Caco-2 (cell line): ENCODE results near the gene VPS13C. TPM values are rescaled to one million over a fixed set of nuclear protein-coding genes. Genes with fewer than 3 reads are reported as not detected.

Experiments
- BruUV-seq: library from RNA; stranded (reverse); fragments of 400-500 nt; replicated peaks from 2 replicates; lab custom pipeline; 2021; lab: Mats Ljungman, UMichigan
- CTCF ChIA-PET: fragments of 300-600 bp; sonication (Branson Sonifier 250); formaldehyde crosslinking; loops from one replicate; lab custom pipeline; 2022; ENCODE audit warnings: antibody characterized with exemption; lab: Charles Lee
- POLR2A ChIA-PET: fragments of 300-600 bp; sonication (Branson Sonifier 250); formaldehyde crosslinking; loops from one replicate; lab custom pipeline; 2022; ENCODE audit warnings: antibody characterized with exemption; lab: Charles Lee
- DNase-seq, 2 experiments: peaks; one replicate each; pipeline versions ENCODE4 v3.0.0 to v3.0.0-alpha.2; 2020 to 2022
- H3K27me3 ChIP-seq: replicated peaks from 2 replicates; pipeline ENCODE4 v1.6.0; 2011; ENCODE audit warnings: low read length; ENCODE audit not compliant: control insufficient read depth, insufficient read depth
- H3K36me3 ChIP-seq: 2 replicates; pipeline ENCODE4 v1.5.1; 2011; ENCODE audit warnings: low read length; ENCODE audit not compliant: control insufficient read depth, insufficient read depth
- H3K4me1 ChIP-seq: fragments of 250-450 bp; sonication (Bioruptor Pico); 2 replicates; pipeline ENCODE4 v1.5.1; 2020; ENCODE audit warnings: mild to moderate bottlenecking
- H3K4me3 ChIP-seq: 2 replicates; pipeline ENCODE4 v1.5.1; 2011; ENCODE audit warnings: low read depth, mild to moderate bottlenecking, control low read depth, low read length
- H3K9me3 ChIP-seq: fragments of 250-450 bp; sonication (Bioruptor Pico); 2 replicates; pipeline ENCODE4 v1.5.1; 2020; ENCODE audit warnings: mild to moderate bottlenecking, moderate library complexity
- H3K27ac Mint-ChIP-seq: one replicate; pipeline ENCODE4 v1.8.0; 2022; ENCODE audit warnings: mixed read lengths; ENCODE audit not compliant: unreplicated experiment
- H3K27me3 Mint-ChIP-seq: one replicate; pipeline ENCODE4 v1.8.0; 2022; ENCODE audit warnings: mixed read lengths; ENCODE audit not compliant: insufficient read depth, unreplicated experiment
- H3K36me3 Mint-ChIP-seq: one replicate; pipeline ENCODE4 v1.8.0; 2022; ENCODE audit warnings: mild to moderate bottlenecking, mixed read lengths; ENCODE audit not compliant: insufficient read depth, unreplicated experiment
- H3K4me1 Mint-ChIP-seq: one replicate; pipeline ENCODE4 v1.8.0; 2022; ENCODE audit warnings: low read depth, mixed read lengths; ENCODE audit not compliant: unreplicated experiment
- H3K4me3 Mint-ChIP-seq: one replicate; pipeline ENCODE4 v1.8.0; 2022; ENCODE audit warnings: mild to moderate bottlenecking, moderate library complexity, mixed read lengths; ENCODE audit not compliant: unreplicated experiment
- H3K9me3 Mint-ChIP-seq: one replicate; pipeline ENCODE4 v1.8.0; 2022; ENCODE audit warnings: mixed read lengths; ENCODE audit not compliant: unreplicated experiment
- intact Hi-C: fragments of 100-400 bp; cut with micrococcal nuclease; formaldehyde crosslinking; loops from one replicate; pipeline ENCODE4 v1.10.0; 2022; ENCODE audit not compliant: unreplicated experiment
- total RNA-seq: library from RNA; stranded (reverse); gene quantifications from 2 replicates; pipeline ENCODE4 v1.2.3, GENCODE V29; 2022
- TF ChIP-seq, protein P1 (sequence below), 2 experiments: fragments of 200-600 bp in 1 of 2; IDR thresholded peaks; 1 replicate in 1 of 2; 2 replicates in 1 of 2; pipeline versions ENCODE4 v1.5.1 to v1.8.0; 2011 to 2022; ENCODE audit warnings: antibody characterized with exemption in 1 of 2, control low read depth in 1 of 2, inconsistent platforms in 1 of 2, low read depth in 1 of 2, low read length in 1 of 2, mild to moderate bottlenecking in 1 of 2, moderate library complexity in 1 of 2; ENCODE audit not compliant: insufficient read depth in 1 of 2, severe bottlenecking in 1 of 2, unreplicated experiment in 1 of 2

Gene VPS13C
- total RNA-seq, 1 experiment from 2014 or later = 42.4 TPM

GRCh38 chr15:61840090-61840489 lies 220.2 kb downstream of the VPS13C start:
- DNase-seq = no peak
- H3K27me3 Mint-ChIP-seq = peaks cover 17% of the 10 kb centered on the region
- no peak overlapping the region for H3K4me3 Mint-ChIP-seq
- Histone ChIP-seq H3K9me3 (no peaks in the 10 kb centered on the region), H3K27me3 (no peaks in the 10 kb centered on the region), H3K4me1 (no peaks in the 10 kb centered on the region), H3K4me3 (no peak overlapping the region), H3K36me3 (no peaks in the 10 kb centered on the region)
- intact Hi-C loops = no loop called here
- POLR2A ChIA-PET = no interaction called here
- H3K9me3 Mint-ChIP-seq = no peaks in the 10 kb centered on the region
- no peaks in the 10 kb centered on the region for H3K4me1 Mint-ChIP-seq
- H3K27ac Mint-ChIP-seq = no peak overlapping the region
- CTCF ChIA-PET = interaction anchor here (0.5 kb wide), 1 partner anchor 1202 kb away, joined by 3 read pairs; no protein-coding TSS in a partner anchor
- TF ChIP-seq, protein P1, sequence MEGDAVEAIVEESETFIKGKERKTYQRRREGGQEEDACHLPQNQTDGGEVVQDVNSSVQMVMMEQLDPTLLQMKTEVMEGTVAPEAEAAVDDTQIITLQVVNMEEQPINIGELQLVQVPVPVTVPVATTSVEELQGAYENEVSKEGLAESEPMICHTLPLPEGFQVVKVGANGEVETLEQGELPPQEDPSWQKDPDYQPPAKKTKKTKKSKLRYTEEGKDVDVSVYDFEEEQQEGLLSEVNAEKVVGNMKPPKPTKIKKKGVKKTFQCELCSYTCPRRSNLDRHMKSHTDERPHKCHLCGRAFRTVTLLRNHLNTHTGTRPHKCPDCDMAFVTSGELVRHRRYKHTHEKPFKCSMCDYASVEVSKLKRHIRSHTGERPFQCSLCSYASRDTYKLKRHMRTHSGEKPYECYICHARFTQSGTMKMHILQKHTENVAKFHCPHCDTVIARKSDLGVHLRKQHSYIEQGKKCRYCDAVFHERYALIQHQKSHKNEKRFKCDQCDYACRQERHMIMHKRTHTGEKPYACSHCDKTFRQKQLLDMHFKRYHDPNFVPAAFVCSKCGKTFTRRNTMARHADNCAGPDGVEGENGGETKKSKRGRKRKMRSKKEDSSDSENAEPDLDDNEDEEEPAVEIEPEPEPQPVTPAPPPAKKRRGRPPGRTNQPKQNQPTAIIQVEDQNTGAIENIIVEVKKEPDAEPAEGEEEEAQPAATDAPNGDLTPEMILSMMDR (IDR thresholded peaks at IDR 0.05; ENCODE audit: insufficient read depth in 1 of 2, low read depth in 1 of 2, low read length in 1 of 2, severe bottlenecking in 1 of 2, unreplicated experiment in 1 of 2) = no peak
- no peaks in the 10 kb centered on the region for H3K36me3 Mint-ChIP-seq
- BruUV-seq = no TSS peak

DNA sequence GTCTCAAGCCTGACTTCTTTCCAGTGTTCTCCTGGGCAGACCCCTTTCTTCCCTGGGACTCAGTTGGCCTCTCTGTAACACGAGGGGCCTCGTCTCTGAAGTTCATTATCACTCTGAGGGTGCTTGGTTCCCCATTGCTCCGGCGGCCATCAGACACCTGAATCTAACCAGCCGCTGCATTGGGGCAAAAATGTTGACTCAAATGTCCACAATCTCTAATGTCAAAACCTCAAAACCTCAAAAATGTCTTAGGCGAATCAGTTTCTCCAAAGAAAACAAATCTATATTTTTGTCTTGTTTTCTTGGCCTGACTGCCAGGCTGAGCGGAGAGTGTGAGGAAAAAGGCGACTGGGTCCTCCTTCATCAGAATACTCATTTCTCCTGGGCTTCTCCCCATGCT lies 220.7 kb downstream of the VPS13C start:
- Mint-ChIP-seq H3K9me3 (no peaks in the 10 kb centered on the region), H3K27me3 (peaks cover 15% of the 10 kb centered on the region), H3K4me3 (no peak overlapping the region), H3K36me3 (no peaks in the 10 kb centered on the region), H3K27ac (no peak overlapping the region), H3K4me1 (no peaks in the 10 kb centered on the region)
- intact Hi-C loops = loop anchor here (10.0 kb wide), 3 partner anchors 215 to 645 kb away; no protein-coding TSS in a partner anchor
- no TSS peak for BruUV-seq
- ChIA-PET POLR2A (no interaction called here), CTCF (no interaction called here)
- no peaks in the 10 kb centered on the region for H3K27me3 ChIP-seq
- no peak overlapping the region for H3K4me3 ChIP-seq
- no peaks in the 10 kb centered on the region for H3K36me3 ChIP-seq
- no peaks in the 10 kb centered on the region for H3K4me1 ChIP-seq
- no peak for DNase-seq
- TF ChIP-seq, protein P1 (IDR thresholded peaks at IDR 0.05; ENCODE audit: insufficient read depth in 1 of 2, low read depth in 1 of 2, low read length in 1 of 2, severe bottlenecking in 1 of 2, unreplicated experiment in 1 of 2) = no peak
- H3K9me3 ChIP-seq = no peaks in the 10 kb centered on the region

DNA sequence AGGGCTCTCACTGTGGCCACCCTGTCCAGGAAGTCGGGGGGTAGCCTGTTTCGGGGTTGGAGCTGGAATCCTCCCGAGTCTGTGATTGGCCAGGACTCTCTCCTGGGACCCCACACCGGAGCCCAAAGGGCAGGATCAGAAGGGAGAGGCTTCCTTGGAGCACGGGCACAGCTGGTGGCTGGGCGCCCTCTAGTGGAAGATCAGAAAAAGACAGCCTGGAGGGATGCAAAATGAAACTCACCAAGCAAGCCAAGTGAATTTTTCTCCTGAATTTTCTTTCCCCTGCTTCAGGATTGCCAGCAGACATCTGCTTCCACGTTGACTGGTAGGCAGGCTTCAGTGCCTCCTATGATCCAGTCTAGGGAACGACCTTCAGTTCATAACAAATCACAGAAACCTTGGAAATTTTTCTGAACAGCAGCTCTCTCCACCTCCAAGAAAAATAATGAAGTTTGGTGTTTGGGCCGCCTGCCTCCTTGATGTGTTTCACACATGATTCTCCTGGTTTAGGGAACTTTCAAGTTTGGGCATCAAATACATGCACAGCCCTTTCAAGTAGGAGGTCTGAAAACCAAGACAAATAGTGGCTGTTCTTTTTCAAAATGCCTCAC lies 224.6 kb downstream of the VPS13C start:
- Mint-ChIP-seq H3K27me3 (peaks cover 7% of the 10 kb centered on the region), H3K4me3 (no peak overlapping the region), H3K9me3 (no peaks in the 10 kb centered on the region), H3K36me3 (no peaks in the 10 kb centered on the region), H3K27ac (no peak overlapping the region), H3K4me1 (no peaks in the 10 kb centered on the region)
- peak; percentile 51 to 70 for DNase-seq
- Histone ChIP-seq H3K27me3 (no peaks in the 10 kb centered on the region), H3K9me3 (no peaks in the 10 kb centered on the region), H3K36me3 (no peaks in the 10 kb centered on the region), H3K4me3 (no peak overlapping the region), H3K4me1 (no peaks in the 10 kb centered on the region)
- intact Hi-C loops = loop anchor here (2.0 to 10.0 kb wide), 4 partner anchors 211 to 641 kb away; no protein-coding TSS in a partner anchor
- CTCF ChIA-PET = interaction anchor here (0.5 to 0.8 kb wide), 4 partner anchors 9 to 442 kb away, joined by 3 read pairs; no protein-coding TSS in a partner anchor
- TF ChIP-seq, protein P1 (IDR thresholded peaks at IDR 0.05; ENCODE audit: insufficient read depth in 1 of 2, low read depth in 1 of 2, low read length in 1 of 2, severe bottlenecking in 1 of 2, unreplicated experiment in 1 of 2) = peak; percentile 86 to 90
- POLR2A ChIA-PET = no interaction called here
- no TSS peak for BruUV-seq
